PC-3 (cell line): ENCODE data around the gene PRKAR1B.

ENCODE experiments used
- EZH2phosphoT487 ChIP-seq: fragments of 300-600 bp; sonication (generic); IDR thresholded peaks from 2 replicates; pipeline ENCODE4 v1.6.1; 2018; ENCODE audit warnings: mild to moderate bottlenecking, antibody characterized with exemption, low read length, borderline replicate concordance
- TF ChIP-seq, protein P1 (sequence below): fragments of 300-600 bp; sonication (generic); conservative IDR thresholded peaks from 2 replicates; pipeline ENCODE4 v1.5.1; 2017; ENCODE audit warnings: antibody characterized with exemption, low read depth, mild to moderate bottlenecking, low read length

- TF ChIP-seq, protein P1, sequence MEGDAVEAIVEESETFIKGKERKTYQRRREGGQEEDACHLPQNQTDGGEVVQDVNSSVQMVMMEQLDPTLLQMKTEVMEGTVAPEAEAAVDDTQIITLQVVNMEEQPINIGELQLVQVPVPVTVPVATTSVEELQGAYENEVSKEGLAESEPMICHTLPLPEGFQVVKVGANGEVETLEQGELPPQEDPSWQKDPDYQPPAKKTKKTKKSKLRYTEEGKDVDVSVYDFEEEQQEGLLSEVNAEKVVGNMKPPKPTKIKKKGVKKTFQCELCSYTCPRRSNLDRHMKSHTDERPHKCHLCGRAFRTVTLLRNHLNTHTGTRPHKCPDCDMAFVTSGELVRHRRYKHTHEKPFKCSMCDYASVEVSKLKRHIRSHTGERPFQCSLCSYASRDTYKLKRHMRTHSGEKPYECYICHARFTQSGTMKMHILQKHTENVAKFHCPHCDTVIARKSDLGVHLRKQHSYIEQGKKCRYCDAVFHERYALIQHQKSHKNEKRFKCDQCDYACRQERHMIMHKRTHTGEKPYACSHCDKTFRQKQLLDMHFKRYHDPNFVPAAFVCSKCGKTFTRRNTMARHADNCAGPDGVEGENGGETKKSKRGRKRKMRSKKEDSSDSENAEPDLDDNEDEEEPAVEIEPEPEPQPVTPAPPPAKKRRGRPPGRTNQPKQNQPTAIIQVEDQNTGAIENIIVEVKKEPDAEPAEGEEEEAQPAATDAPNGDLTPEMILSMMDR = no peak
- TF ChIP-seq EZH2phosphoT487 = no peak
These were observed 200.5 kb downstream of the PRKAR1B start for GRCh38 chr7:526460-527034.
